Mesenteric fat pad (tissue), 1 donor: ENCODE results near the gene PRSS38. TPM values are rescaled to one million over a fixed set of nuclear protein-coding genes. Genes with fewer than 3 reads are reported as not detected.
"Not testable (repeated sequence)": the region's sequence is repeated elsewhere in the genome, so short reads cannot be mapped to it uniquely, and the experiment has no call there.

Experiments used
- DNase-seq: peaks from one replicate; pipeline ENCODE4 v3.0.0-alpha.2; 2020; ENCODE audit warnings: low spot score
- total RNA-seq: library from RNA; stranded (reverse); fragmentation: NEBNext Ultra II Directional; extraction: Animal tissue kit (Norgen Biotek cat#: 25700); gene quantifications from one replicate; pipeline ENCODE4 v1.2.1, GENCODE V29; 2021
- donor health status: DM: yes; HTN: yes; CAD: no.

PRSS38 gene
- total RNA-seq, 1 donor from 2014 or later: not detected

DNA sequence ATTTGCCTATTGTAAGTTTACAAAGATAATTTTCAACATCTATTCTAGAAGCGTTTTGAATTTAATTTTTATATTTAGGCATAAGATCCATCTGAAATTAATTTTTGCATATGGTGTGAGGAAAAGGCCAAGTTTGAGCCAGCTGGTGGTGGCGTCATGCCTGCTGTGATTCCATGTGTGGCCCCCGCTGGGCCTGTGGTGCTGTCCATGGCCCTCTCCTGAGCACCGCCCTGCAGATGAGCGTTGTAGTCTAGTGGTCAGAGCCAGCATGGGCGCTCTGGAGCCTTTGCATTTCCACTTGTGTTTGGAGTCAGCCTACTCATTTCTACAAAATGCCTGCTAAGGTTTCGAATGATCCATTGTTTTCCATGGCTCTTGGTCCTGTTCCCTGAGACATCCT, 22.7 kb downstream of the PRSS38 start:
- no peak for DNase-seq

DNA sequence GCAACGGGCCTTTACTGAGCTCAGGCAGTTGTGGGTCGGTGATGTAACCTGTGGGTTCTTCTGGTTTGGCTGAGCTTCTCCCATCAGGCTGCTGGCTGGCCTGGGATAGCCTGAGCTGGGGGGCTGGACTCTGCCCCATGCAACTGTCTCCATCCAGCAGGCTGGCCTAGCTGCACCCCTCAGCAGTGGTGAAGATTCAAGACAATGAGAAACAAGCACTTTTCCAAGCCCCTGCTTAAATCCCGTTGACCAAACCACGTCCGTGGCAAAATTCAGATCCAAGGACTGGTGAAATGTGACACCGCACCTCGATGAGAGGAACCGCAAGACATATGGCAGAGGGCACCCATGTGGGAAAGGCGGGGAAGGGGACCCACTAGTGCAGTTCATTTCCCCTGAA, 25.6 kb downstream of the PRSS38 start:
- no peak for DNase-seq

GRCh38 chr1:227844320-227845146, 29.1 kb downstream of the PRSS38 start:
- DNase-seq: no peak

GRCh38 chr1:227845147-227845458, 29.6 kb downstream of the PRSS38 start:
- DNase-seq: no peak

DNA sequence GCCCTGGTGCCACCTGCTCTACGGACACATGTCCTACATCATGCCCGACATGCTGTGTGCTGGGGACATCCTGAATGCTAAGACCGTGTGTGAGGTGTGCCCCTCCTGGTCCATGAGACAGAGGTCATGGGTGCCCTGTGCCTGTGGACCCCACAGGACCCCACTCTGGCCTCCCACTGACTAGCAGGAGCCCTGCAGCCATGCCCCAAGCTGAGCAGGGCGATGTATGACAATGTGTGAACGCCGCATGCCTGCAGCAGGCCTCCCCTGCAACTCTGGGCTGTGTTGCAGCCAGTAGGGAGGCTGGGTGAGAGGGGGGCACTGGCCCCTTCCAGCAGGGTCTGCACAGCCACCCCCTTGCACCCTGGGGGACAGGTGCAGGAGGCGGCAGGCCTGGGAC, 30.0 kb downstream of the PRSS38 start:
- no peak for DNase-seq

DNA sequence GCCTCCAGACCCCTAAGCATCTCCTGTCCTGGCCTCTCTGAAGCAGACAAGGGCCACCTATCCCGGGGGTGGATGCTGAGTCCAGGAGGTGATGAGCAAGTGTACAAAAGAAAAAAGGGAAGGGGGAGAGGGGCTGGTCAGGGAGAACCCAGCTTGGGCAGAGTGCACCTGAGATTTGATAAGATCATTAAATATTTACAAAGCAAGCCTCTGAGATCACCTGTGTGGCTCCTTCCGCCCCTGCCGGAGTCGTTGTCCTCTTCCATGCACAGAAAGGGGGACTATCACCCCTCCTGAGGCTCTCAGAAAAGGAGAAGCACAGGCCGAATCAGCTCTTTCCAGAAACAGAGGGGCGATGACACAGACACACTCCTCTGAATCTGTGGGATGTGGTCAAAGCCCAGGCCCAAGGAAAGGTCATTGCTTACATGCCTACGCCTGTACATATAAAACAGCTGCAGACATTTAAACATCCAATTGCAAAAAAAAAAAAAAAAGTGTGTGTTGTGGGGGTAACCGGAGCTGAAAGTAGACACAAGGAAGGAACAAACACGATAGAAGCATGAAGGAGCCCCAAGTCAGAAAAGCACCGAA, 30.9 kb downstream of the PRSS38 start:
- DNase-seq: no peak

DNA sequence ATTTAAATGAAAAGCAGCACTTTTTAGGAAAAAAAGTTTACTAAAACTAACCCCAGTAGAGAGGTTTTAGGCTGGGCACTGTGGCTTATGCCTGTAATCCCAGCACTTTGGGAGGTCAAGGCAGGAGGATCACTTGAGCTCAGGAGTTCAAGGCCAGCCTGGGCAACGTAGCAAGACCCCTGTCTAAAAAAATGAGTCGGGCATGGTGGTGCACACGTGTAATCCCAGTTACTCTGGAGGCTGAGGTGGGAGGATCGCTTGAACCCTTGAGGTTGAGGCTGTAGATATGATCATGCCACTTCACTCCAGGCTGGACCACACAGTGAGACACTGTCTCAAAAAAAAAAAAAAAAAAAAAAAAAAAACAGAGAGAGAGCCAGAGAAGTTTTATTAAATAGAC, 31.6 kb downstream of the PRSS38 start:
- DNase-seq: not testable (repeated sequence)

DNA sequence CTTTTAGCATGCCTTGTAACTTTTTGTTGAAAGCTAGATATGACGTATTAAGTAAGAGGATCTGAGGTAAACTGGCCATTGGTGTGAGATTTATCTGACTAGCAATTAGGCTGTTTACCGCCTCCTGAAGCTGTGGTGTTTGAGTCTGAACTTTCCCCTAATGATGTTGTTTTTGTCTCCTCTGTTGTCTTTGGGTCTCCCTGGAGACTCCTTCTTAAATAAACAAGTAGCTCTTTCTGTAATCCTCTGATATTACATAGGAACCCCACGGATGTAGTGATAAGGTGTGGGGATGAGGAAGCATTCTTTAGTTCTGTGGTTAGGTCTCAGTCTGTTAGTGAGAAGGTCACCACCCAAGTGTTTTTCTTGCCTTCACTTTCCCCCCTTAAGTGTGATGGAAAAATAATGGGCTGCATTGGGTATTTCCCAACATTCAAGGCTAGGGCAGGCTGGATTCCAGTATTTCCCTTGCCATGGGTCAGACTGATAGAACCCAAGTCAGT, 33.0 kb downstream of the PRSS38 start:
- DNase-seq: no peak

DNA sequence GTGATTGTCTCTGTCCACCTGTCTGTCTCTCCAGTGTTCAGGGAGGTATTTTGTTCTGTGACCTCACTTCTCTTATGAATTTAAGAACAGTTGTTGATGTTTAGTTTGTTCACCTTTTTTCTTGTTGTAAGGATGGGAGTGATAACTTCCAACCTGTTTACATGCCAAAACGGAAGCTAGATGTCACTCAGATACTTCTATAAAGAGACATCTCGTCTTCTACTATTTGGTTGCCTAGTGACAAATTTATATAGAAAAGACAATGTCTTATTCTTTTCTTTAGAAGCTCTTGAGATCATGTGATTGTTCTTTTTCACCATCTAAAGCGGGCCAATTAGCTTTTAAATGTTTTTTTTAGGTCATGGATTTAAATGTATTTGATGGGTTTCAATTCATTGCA, 33.8 kb downstream of the PRSS38 start:
- DNase-seq: no peak

GRCh38 chr1:227854189-227854588, 38.7 kb downstream of the PRSS38 start:
- DNase-seq: no peak

GRCh38 chr1:227855687-227856086, 40.2 kb downstream of the PRSS38 start:
- no peak for DNase-seq

DNA sequence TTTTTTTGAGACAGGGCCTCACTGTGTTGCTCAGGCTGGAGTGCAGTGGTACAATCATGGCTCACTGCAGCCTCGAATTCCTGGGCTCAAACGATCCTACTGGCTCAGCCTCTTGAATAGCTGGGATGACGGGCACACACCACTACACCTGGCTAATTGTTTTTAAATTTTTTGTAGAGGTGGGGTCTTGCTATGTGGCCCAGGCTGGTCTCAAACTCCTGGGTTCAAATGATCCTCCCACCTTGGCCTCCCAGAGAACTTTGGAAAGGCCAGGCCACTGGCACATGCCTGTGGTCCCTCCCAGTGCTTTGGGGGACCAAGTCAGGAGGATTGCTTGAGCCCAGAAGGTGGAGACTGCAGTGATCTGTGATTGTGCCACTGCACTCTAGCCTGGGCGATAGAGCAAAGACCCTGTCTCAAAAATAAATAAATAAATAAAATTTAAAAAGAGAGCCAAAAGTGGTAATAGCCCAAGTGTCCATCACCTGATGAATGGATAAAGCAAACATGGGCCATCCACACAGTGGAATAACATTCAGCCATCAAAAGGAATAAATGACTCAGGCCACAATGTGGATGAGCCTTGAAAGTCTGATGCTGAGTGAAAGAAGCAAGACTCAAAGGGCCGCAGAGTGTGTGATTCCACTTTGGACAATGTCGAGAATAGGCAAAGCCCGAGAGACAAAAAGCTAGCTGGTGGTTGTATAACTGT, 40.8 kb downstream of the PRSS38 start:
- no peak for DNase-seq

DNA sequence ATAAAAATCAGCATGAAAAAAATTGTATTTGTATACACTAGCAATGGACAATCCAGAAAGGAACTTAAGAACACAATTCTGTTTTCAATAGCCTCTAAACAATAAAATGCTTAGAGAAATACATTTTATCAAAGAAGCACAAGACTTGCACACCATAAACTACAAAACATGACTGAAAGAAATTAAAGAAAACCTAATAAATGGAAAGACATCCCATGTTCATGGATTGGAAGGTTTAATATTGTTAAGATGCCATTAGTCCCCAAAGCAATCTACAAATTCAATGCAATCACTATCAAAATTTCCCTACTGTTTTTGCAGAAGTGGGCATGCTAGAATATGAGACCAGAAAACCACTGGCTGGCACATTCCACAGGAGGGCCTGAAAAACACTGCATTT, 49.4 kb downstream of the PRSS38 start:
- DNase-seq: no peak

GRCh38 chr1:227869279-227869842, 53.9 kb downstream of the PRSS38 start:
- no peak for DNase-seq

- peak; percentile 87 for DNase-seq
These were observed 54.4 kb downstream of the PRSS38 start for GRCh38 chr1:227869851-227870305.

DNA sequence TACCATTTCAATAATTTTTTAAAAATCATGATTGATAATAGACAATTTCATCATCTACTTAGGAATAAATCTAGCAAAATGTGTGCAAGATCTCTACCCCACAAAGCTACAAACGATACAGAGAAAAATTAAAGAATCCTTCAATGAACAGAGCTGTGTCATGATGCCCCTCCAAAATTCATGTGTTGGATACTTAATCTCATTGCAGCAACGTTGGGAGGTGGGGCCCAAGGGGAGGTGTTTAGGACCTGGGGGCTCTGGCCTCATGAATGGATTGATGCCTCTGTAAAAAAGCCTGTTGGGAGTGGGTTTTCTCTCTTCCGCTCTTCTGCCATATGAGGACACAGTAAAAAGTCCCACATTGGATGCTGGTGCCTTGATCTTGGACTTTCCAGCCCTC, 54.9 kb downstream of the PRSS38 start:
- DNase-seq: no peak

DNA sequence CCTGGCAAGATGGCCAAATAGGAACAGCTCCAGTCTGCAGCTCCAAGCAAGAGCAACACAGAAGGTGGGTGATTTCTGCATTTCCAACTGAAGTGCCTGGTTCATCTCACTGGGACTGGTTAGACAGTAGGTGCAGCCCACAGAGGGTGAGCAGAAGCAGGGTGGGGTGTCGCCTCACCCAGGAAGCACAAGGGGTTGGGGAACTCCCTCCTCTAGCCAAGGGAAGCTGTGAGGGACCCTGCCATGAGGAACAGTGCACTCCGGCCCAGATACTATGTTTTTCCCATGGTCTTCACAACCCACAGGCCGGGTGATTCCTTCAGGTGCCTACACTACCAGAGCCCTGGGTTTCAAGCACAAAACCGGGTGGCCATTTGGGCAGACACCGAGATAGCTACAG, 56.4 kb downstream of the PRSS38 start:
- DNase-seq: peak; percentile 49

GRCh38 chr1:227877810-227878209, 62.3 kb downstream of the PRSS38 start:
- DNase-seq: not testable (repeated sequence)

DNA sequence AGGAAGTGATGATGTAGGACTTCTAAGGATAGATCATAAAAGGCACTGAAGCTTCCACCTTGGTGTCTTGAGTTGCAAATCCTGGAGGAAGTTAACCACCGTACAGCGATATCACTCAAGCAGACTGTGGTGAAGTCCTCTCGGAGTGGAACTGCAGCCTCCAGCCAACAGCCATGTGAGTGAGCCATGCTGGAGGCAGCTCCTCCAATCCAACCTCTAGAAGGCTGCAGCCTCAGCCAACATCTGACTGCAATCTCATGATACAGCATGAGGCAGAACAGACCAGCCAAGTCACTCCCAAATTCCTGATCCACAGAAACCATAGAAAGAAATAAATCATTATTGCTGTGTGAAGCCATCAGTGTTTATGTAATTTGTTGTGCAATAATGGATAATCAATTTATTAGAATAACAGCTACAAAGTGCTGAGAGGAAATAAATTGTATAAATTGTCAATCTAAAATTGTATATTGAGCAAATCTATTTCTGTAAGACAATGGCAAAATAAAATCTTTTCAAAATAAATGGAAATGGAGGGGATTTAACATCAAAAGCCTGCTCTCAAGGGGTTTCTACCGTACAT, 65.0 kb downstream of the PRSS38 start:
- no peak for DNase-seq

GRCh38 chr1:227883073-227883520, 67.6 kb downstream of the PRSS38 start:
- DNase-seq: peak; percentile 81

DNA sequence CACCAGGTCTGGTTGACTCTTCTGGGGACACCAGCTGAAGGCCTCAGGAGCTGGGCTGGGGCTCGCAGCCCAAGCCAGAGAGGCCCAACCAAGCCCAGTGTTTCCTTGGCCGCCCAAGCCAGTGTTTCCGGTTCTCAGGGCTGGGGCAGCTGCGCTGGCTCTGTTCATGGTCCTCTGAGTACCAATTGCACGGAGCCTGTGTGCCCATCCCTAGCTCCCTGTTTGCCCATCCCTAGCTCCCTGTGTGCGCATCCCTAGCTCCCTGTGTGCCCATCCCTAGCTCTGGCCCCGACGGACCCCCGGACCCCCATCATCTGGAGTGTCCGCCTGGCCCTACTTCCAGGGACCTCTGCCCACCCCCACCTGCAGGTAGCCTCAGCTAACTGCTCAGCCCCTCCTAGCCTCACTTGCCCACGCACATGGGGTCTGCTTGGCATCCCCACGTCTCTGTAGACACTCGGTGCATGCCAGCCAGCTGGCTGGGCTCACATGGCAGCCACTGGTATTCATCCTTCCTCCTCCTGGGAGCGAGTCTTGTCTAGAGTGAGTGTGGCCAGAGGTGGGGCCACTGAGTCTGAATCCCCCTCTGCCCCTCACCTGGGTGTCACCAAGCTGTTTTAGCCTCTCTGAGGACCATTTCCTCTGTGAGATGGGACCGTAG, 68.3 kb downstream of the PRSS38 start:
- DNase-seq: peak; percentile 77
